ENCODE data around the gene DLX4.

Gene DLX4

GRCh38 chr17:49969134-49969759 is at the start of gene DLX4:
Gene DLX4, plus strand, starts transcription at chr17:49969190. Its CDS starts 279 bp downstream, at chr17:49969469.
- DNase-seq (ENCODE audit: low spot score) = no peak

- DNase-seq (ENCODE audit: low spot score) = no peak
Measured at GRCh38 chr17:49920030-49920769, 48.8 kb upstream of the DLX4 start.

GRCh38 chr17:49922095-49922494 is 46.9 kb upstream of the DLX4 start:
- DNase-seq (ENCODE audit: low spot score) = no peak

DNA sequence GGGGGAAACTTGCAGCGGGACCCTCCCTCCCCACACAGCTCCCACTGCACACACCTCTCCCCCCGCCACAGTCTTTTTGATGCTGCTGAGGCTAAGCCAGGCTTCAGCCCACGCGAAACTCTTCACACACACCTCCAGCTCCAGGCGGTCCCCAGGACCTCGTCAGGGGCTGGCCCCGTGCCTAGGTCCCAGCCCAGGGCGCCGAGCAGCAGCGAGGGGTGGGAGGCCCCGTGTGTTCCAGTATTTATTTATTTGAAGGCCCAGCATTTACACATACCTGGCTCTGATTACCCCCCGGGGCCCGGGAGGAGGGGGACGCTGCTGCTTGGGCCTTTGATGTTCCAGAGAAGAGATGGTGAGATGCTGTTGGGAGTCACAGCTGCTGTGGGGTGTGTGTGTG is 44.9 kb upstream of the DLX4 start:
- DNase-seq (ENCODE audit: low spot score) = no peak

GRCh38 chr17:49924589-49924988 is 44.4 kb upstream of the DLX4 start:
- DNase-seq (ENCODE audit: low spot score) = no peak

DNA sequence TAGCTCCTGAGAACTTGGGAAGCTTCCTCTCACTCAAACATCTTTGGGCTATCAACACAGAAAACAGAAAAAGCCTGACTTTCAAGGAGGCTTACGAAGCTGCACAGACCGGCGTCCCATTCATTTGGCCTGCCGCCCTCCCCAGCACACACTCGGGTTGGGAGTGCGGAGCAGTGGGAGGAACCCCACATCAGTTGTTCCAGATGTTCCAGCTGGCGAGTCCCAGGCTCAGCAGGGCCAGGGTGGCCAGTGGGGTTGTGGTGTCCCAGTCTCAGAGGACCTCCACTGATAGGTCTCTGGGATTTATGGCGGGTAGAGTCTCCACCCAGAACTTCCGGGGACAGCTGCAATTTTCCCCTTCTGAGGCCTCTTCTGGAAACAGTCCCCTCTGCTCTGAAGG is 43.1 kb upstream of the DLX4 start:
- DNase-seq (ENCODE audit: low spot score) = no peak

DNA sequence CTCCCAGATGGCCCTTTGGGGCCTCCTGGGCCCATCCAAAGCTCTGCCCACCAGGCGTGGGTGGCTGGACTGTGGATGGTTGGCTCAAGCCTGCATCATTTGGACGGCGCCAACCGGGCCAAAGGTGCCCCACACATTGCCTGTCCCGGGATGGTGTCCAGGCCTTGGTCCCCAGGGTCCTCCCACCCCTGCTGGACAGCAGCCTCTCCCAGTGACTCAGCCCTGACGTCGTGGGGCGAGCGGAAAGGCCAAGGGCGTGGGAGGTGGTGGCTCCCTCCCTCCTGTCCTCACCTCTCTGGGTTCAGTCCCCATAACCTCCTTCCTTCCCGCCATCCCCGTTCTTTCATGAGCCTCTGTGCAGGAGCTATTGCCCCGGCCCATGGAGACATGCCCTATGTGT is 42.1 kb upstream of the DLX4 start:
- no peak for DNase-seq (ENCODE audit: low spot score)

GRCh38 chr17:49928126-49928800 is 40.7 kb upstream of the DLX4 start:
- DNase-seq (ENCODE audit: low spot score) = no peak

DNA sequence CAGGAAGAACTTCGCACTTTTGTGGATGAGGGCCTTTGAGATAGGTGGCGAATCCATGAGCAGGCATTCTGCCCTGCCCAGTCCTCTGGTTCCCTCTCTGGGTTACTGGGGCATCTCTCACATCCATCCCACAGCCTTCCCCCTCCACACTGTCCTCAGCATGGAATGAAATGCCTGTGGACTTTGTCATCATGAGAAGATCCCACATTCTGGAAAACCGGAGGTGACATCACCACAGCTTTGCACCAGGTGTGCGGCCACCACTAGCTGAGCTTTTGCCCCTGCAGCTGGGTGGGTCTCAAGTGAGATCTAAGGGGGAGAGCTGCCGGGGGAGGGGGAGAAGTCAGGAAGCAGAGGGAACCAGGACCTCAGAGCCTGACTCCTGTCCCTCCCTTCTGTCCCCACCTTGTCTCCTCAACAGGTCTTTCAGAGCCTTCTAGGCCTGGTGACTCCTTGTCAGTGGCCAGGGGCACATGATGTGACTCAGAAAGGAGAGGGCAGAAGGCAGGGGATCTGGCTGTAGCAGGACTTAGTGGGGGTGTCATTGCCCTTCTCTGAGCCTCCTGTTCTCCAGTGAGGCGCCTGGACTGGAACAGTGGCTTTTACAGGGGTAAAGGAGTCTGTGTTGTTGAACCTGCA is 40.0 kb upstream of the DLX4 start:
- no peak for DNase-seq (ENCODE audit: low spot score)

DNA sequence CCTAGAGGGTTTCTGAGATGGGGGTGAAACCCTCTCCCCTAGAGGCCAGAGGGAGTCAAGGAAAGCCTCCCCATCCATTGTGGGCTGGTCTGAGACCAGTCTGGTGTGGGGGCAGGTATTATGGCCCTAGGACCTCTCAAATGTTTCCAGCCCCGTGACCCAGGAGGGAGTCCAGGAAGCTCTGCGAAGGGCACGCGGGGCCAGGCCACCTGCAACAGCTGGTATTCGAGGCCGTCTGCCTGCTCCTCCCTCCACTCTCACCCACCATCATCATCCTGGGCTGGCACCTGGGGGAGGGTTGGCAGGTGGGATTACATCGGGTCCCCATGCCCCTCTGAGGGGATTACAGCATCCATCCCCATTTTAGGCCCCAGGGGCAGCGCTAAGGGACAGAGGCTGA is 38.1 kb upstream of the DLX4 start:
- DNase-seq (ENCODE audit: low spot score) = no peak

GRCh38 chr17:49931416-49932137 is 37.4 kb upstream of the DLX4 start:
- DNase-seq (ENCODE audit: low spot score) = no peak

DNA sequence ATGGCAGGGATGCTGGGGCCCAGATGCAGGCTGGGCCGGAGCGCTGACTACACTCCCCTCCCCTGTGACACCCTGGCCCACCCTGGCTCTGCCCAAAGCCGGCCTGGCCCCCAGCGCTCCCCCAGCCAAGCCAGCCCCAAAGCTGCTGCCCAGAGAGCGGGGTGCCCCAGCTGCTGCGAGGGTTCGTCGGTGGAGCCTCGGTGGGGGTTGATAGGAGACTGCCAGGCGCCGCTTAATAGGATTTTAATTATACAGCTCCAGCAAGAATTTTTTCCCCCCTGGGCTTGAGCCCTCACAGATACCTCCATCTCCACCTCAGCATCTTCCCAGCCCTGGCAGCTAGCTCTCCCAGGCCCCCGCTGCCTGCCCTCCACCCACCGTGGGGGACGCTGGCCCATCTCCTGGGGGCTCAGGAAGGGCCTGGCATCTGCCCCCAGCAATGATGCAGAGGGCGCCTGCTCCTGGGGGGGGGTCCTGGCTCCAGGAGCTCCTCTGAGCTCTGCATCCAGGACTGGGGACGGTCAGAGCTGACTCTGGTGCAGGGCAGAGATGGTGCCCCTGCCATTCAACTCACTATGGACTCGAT is 36.8 kb upstream of the DLX4 start:
- DNase-seq (ENCODE audit: low spot score) = no peak

DNA sequence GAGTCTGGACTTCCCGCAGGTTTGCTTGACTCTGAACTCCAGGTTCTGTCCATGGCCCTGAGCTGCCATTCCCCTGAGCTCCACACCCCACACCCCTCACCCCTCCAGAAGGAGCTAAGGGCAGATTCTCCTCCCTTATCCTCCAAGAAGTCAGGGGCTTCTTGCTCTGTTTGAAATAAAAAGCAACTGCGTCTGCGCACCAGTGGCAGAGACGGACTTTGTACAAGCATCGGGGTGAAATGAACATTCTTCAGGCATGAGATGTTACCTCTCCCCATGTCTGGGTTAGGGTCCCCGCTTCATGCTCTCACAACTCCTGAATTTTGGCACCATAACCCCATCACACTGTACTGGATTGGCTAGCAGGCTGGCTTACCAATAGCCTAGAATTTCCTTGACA is 36.1 kb upstream of the DLX4 start:
- DNase-seq (ENCODE audit: low spot score) = no peak

GRCh38 chr17:49935526-49936210 is 33.3 kb upstream of the DLX4 start:
- no peak for DNase-seq (ENCODE audit: low spot score)

DNA sequence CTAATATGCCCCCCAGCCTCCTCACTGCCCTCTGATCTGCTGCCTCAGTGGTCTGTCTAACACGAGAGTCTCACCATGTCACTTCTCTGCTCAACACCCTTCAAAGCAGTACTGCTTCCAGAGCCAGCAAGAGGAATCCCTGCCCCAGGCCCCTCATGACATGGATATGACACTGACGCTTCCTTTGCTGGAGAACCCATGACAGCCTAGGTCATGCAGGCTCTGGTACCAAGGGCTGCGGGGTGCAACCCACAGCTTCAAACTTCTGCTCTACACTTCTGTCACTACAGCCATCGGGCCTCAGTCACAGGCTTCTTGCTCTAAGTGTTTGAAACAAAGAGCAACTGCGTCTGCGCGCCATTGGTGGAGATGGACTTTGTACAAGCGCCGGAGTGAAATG is 32.6 kb upstream of the DLX4 start:
- no peak for DNase-seq (ENCODE audit: low spot score)

- no peak for DNase-seq (ENCODE audit: low spot score)
Measured at GRCh38 chr17:49939318-49939717, 29.7 kb upstream of the DLX4 start.

GRCh38 chr17:49941427-49941826 is 27.6 kb upstream of the DLX4 start:
- DNase-seq (ENCODE audit: low spot score) = no peak

DNA sequence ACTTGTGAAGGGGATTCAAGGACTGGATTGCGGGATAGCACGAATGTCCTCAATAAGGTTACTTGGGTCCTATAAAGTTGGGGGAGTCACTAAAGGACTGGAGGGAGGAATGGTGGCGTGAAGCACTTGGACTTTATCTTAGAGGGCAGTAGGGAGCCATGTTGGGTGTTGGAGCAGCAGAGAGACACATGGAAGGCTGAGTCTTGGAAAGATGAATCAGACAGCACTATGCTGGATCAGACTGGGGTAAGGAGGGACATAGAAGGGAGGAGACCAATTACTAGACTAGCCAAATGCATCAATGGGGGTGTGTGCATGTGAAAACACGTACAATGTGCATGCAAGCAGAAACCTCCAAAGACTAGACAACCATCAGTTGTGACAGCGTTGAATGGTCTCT is 26.0 kb upstream of the DLX4 start:
- no peak for DNase-seq (ENCODE audit: low spot score)

DNA sequence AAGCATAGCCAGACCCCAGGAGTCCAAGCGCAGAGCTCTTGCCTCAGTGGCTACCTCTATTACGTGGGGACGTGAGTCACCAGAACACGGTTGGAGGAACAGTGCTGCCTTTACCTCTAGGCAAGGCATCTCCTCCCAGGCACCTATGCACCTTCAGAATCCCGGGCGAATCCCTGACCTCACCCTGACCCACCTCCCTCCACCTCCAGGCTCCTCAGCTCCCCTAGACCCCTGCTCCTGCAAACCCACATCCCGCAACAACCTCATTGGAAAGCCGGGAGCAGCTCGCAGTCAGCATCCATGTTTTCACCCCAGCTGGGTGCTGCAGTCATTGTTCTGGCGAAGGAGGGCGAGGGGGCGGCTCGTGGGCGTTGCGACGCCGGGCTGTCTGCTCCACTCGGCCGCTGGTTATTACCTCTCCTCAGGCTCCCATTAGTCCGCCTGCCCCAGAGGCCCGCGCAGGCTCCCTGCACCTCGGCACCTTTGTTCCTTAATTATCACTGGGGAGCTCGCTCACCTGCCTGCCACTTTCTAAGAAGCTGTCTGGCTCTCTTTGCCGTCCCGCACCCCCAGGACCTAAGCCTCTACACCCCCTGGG is 24.6 kb upstream of the DLX4 start:
- DNase-seq (ENCODE audit: low spot score) = no peak

DNA sequence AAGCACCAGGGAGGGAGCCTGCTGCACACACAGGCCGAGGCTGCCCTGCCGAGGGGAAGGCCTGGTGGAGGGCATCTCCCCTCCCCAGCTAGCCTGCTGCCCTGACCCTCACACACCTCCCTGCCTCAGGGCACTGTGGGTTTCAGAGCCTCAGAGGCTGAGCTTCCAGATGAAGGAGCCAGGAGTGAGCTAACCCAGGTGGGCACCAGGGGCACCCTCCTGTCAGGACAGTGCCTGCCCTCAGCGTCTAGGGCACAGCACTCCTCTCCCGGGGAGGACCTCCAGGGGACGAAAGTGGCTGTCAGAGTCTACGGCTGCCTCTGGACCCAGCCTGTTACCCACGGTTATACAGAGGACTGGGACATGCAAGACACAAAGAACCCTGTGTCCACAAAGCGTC is 22.8 kb upstream of the DLX4 start:
- DNase-seq (ENCODE audit: low spot score) = no peak
